Esophagus muscularis mucosa (tissue), 4 donors: ENCODE results near the gene NAV2. TPM values are rescaled to one million over a fixed set of nuclear protein-coding genes. Genes with fewer than 3 reads are reported as not detected.

Experiments used
- DNase-seq: peaks from one replicate; pipeline ENCODE4 v3.0.0-alpha.2; 2017; ENCODE audit errors: extremely low spot score
- H3K27ac ChIP-seq, 4 donors: fragments of 200-600 bp; sonication (generic); replicated peaks in 1 of 4; 1 replicate in 3 of 4; 2 replicates in 1 of 4; pipeline ENCODE4 v1.5.1; 2016 to 2019; ENCODE audit warnings: mild to moderate bottlenecking in 1 of 4
- H3K27me3 ChIP-seq, 4 donors: fragments of 200-600 bp; sonication (generic); one replicate each; pipeline versions ENCODE4 v1.5.1 to v1.6.0; 2016 to 2019
- H3K36me3 ChIP-seq, 4 donors: fragments of 200-600 bp; sonication (generic); one replicate each; pipeline ENCODE4 v1.5.1; 2016 to 2019
- H3K4me1 ChIP-seq, 4 donors: fragments of 200-600 bp; sonication (generic); one replicate each; pipeline ENCODE4 v1.5.1; 2016 to 2019
- H3K4me3 ChIP-seq, 4 donors: fragments of 200-600 bp; sonication (generic); 1 replicate in 2 of 4; 2 replicates in 2 of 4; pipeline ENCODE4 v1.5.1; 2016 to 2019; ENCODE audit warnings: mild to moderate bottlenecking in 4 of 4, moderate library complexity in 1 of 4
- H3K9me3 ChIP-seq, 4 donors: fragments of 200-600 bp; sonication (generic); 1 replicate in 3 of 4; 2 replicates in 1 of 4; pipeline ENCODE4 v1.5.1; 2016 to 2019
- EP300 ChIP-seq: sonication (generic); formaldehyde crosslinking; IDR thresholded peaks from one replicate; pipeline ENCODE4 v1.6.1; 2017; ENCODE audit warnings: antibody characterized with exemption
- POLR2A ChIP-seq: fragments of 450-650 bp; IDR thresholded peaks from one replicate; pipeline ENCODE4 v1.6.1; 2017; ENCODE audit warnings: antibody characterized with exemption, moderate library complexity, mild to moderate bottlenecking, low read depth
- POLR2AphosphoS5 ChIP-seq, 2 donors: sonication (generic); formaldehyde crosslinking; IDR thresholded peaks; one replicate each; pipeline ENCODE4 v1.6.1; 2017; ENCODE audit warnings: antibody characterized with exemption in 2 of 2
- WGBS: methylation state at CpG from one replicate; pipeline ENCODE4 v1.1.5; 2018; 5-methylcytosine and 5-hydroxymethylcytosine counted together
- intact Hi-C: fragments of 100-400 bp; cut with DNase I; formaldehyde crosslinking; loops from one replicate; pipeline ENCODE4 v1.15.1; 2023
- total RNA-seq, 4 donors: library from RNA; depleted of rRNA; stranded (reverse); fragments of >200 nt; gene quantifications; one replicate each; pipeline versions ENCODE4 v1.1.0 to v1.2.1, GENCODE V29; 2016
- TF ChIP-seq, protein P1 (sequence below), 3 experiments: fragments of 200-600 bp in 2 of 3; fragments of 450-650 bp in 1 of 3; sonication (generic) in 2 of 3; IDR thresholded peaks; one replicate each; pipeline ENCODE4 v1.5.1; 2017 to 2019; ENCODE audit warnings: antibody characterized with exemption in 3 of 3, mild to moderate bottlenecking in 2 of 3, moderate library complexity in 1 of 3

Gene NAV2
- total RNA-seq, 4 donors from 2014 or later, result 21.9 to 57.0 (median 37.5) TPM

DNA sequence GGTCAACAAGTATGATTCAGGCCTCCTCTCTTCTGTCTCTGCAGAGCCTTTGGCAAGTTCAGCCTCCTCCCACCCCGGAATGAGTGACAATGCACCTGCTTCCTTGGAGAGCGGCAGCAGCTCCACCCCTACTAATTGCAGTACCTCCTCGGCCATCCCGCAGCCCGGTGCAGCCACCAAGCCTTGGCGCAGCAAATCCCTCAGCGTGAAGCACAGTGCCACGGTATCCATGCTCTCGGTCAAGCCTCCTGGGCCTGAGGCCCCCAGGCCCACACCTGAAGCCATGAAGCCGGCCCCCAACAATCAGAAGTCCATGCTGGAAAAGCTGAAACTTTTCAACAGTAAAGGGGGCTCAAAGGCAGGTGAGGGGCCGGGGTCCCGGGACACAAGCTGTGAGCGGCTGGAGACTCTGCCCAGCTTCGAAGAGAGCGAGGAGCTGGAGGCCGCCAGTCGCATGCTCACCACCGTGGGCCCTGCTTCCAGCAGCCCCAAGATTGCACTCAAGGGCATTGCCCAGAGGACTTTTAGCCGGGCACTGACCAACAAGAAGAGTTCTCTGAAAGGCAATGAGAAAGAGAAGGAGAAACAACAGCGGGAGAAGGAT, 220.6 kb downstream of the NAV2 start:
- TF ChIP-seq POLR2AphosphoS5 (IDR thresholded peaks at IDR 0.05) (no peak), POLR2A (no peak)
- TF ChIP-seq, protein P1, sequence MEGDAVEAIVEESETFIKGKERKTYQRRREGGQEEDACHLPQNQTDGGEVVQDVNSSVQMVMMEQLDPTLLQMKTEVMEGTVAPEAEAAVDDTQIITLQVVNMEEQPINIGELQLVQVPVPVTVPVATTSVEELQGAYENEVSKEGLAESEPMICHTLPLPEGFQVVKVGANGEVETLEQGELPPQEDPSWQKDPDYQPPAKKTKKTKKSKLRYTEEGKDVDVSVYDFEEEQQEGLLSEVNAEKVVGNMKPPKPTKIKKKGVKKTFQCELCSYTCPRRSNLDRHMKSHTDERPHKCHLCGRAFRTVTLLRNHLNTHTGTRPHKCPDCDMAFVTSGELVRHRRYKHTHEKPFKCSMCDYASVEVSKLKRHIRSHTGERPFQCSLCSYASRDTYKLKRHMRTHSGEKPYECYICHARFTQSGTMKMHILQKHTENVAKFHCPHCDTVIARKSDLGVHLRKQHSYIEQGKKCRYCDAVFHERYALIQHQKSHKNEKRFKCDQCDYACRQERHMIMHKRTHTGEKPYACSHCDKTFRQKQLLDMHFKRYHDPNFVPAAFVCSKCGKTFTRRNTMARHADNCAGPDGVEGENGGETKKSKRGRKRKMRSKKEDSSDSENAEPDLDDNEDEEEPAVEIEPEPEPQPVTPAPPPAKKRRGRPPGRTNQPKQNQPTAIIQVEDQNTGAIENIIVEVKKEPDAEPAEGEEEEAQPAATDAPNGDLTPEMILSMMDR (IDR thresholded peaks at IDR 0.05), result no peak
- peaks cover 0 to 56% (median 49%) of the 10 kb centered on the region in 4 donors for H3K4me1 ChIP-seq
- H3K9me3 ChIP-seq, result no peaks in the 10 kb centered on the region
- H3K36me3 ChIP-seq, result peaks cover 4 to 43% (median 28%) of the 10 kb centered on the region in 4 donors
- WGBS, result 93% methylated on average over 14 of the region's 20 CpGs
- intact Hi-C loops, result no loop called here
- no peaks in the 10 kb centered on the region for H3K27me3 ChIP-seq
- no peak overlapping the region for H3K4me3 ChIP-seq
- no peak overlapping the region for H3K27ac ChIP-seq
- no peak for DNase-seq

DNA sequence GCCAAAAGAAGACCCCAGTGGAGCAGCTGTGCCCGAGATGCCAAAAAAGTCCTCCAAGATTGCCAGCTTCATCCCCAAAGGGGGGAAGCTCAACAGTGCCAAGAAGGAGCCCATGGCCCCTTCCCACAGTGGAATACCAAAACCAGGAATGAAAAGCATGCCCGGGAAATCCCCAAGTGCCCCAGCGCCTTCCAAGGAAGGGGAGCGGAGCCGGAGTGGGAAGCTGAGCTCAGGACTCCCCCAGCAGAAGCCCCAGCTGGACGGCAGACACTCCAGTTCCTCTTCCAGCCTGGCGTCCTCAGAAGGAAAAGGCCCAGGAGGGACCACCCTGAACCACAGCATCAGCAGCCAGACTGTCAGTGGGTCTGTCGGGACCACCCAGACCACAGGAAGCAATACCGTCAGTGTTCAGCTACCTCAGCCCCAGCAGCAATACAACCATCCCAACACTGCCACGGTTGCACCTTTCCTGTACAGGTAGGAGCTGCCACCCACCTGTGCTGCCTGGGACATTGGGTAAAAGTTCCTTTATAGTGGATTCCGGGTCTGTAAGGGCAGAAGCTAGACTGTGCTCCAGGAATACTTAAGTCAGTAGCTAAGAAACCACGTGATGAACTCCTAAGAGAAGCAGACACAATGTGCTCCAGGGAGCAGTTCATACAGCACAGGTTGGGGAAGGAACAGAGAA, 221.3 kb downstream of the NAV2 start:
- TF ChIP-seq POLR2AphosphoS5 (IDR thresholded peaks at IDR 0.05), result no peak
- TF ChIP-seq EP300, result no peak
- no peak for TF ChIP-seq POLR2A
- TF ChIP-seq, protein P1 (IDR thresholded peaks at IDR 0.05), result no peak
- WGBS, result 80% methylated on average over 8 of the region's 12 CpGs
- H3K4me3 ChIP-seq, result no peak overlapping the region
- intact Hi-C loops, result no loop called here
- no peaks in the 10 kb centered on the region for H3K9me3 ChIP-seq
- DNase-seq, result no peak
- H3K27me3 ChIP-seq, result no peaks in the 10 kb centered on the region
- H3K4me1 ChIP-seq, result peaks cover 0 to 51% (median 45%) of the 10 kb centered on the region in 4 donors
- peaks cover 4 to 43% (median 28%) of the 10 kb centered on the region in 4 donors for H3K36me3 ChIP-seq
- H3K27ac ChIP-seq, result no peak overlapping the region

DNA sequence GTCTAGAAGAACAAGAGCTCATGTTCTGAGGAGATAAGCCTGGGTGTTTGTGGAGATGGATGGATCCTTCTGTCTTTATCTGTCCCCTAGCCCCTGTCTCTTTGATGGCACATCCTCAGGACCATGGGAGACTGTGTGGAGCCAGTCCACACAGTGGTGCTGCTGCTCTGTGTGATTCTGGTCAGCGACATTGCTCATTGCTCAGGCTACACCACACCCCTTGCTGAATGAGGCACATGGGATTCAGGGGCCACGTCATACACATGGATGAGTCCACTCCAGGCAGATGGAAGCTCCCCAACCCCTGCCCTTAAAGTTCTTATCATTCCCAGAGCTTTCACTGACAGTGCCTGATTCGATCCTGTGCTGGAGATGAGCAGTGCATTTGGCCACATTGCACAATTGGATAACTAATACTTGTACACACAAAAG, 222.2 kb downstream of the NAV2 start:
- Histone ChIP-seq H3K36me3 (peaks cover 4 to 52% (median 33%) of the 10 kb centered on the region in 4 donors), H3K27me3 (no peaks in the 10 kb centered on the region), H3K9me3 (no peaks in the 10 kb centered on the region), H3K27ac (no peak overlapping the region), H3K4me3 (no peak overlapping the region), H3K4me1 (peaks cover 0 to 43% (median 37%) of the 10 kb centered on the region in 4 donors)
- no peak for TF ChIP-seq POLR2AphosphoS5 (IDR thresholded peaks at IDR 0.05)
- TF ChIP-seq EP300, result no peak
- no peak for TF ChIP-seq POLR2A
- TF ChIP-seq, protein P1 (IDR thresholded peaks at IDR 0.05), result no peak
- intact Hi-C loops, result no loop called here
- no peak for DNase-seq
- WGBS, result 73% methylated on average over 3 of the region's 3 CpGs

DNA sequence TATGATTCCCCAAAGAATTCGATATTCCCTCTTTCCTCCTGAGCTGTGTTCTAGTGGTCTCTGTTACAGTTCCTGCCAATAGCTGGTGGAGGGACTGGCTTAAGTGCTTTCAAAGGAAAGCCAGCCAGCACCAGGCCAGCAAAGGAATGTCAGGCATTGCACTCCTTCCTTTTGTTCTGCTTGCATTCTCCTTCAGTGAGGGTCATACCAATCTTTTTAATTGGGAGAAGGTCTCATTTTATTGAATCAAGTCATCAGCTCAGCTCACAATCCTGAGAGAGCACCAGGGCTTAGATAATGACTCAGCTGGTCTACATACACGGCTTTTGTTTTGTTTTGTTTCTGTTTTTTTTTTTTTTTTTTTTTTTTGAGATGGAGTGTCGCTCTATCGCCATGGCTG, 222.9 kb downstream of the NAV2 start:
- H3K9me3 ChIP-seq, result no peaks in the 10 kb centered on the region
- no peak overlapping the region for H3K27ac ChIP-seq
- peaks cover 0 to 36% (median 31%) of the 10 kb centered on the region in 4 donors for H3K4me1 ChIP-seq
- WGBS, result 52% methylated on average over 4 of the region's 4 CpGs
- no peak for DNase-seq
- TF ChIP-seq, protein P1 (IDR thresholded peaks at IDR 0.05), result no peak
- no peaks in the 10 kb centered on the region for H3K27me3 ChIP-seq
- no peak overlapping the region for H3K4me3 ChIP-seq
- intact Hi-C loops, result no loop called here
- H3K36me3 ChIP-seq, result peaks cover 7 to 58% (median 37%) of the 10 kb centered on the region in 4 donors
